COLO668 (cell line): ENCODE results near the gene KIAA1755.
"Not testable (repeated sequence)": the region's sequence is repeated elsewhere in the genome, so short reads cannot be mapped to it uniquely, and the experiment has no call there.

ENCODE experiments used
- DNase-seq: peaks from one replicate; lab custom pipeline; 2025; ENCODE audit not compliant: unreplicated experiment; lab: John Stamatoyannopoulos, UW

KIAA1755 gene

GRCh38 chr20:38267901-38268514, 7.5 kb upstream of the KIAA1755 start:
- no peak for DNase-seq

- no peak for DNase-seq
Measured at GRCh38 chr20:38267296-38267695, 6.8 kb upstream of the KIAA1755 start.

DNA sequence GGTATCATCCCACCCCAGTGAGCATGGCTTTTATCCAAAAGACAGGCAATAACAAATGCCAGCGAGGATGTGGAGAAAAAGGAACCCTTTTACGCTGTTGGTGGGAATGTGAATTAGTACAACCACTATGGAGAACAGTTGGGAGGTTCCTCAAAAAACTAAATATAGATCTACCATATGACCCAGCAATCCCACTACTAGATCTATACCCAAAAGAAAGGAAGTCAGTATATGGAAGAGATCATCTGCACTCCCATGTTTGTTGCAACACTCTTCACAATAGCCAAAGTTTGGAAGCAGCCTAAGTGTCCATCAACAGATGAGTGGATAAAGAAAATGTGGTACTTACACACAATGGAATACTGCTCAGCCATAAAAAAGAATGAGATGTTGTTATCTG, 5.9 kb upstream of the KIAA1755 start:
- DNase-seq: no peak

- no peak for DNase-seq
Measured at GRCh38 chr20:38262931-38263330, 2.4 kb upstream of the KIAA1755 start.

- no peak for DNase-seq
Measured at GRCh38 chr20:38261054-38261390, 487 bp upstream of the KIAA1755 start.

DNA sequence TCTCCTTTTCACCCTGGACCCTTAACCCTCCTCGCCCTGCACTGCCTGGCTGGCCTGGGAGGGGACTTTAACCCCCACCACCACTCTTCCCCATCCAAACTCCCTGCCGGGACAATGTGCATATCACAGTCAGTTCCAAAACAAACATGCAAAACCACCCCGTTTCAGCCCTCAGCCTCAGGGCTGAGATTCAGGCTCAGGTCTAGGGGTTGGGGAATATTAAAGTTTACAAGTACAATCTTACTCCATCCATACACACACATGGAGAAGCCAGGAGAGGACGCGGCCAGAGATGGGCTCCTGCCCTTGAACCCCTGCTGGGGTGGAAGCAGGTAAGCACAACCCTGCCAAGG, 534 bp downstream of the KIAA1755 start:
- no peak for DNase-seq

GRCh38 chr20:38258545-38259215, 1.9 kb downstream of the KIAA1755 start:
- no peak for DNase-seq

- DNase-seq: no peak
Measured at GRCh38 chr20:38256966-38257365, 3.6 kb downstream of the KIAA1755 start.

DNA sequence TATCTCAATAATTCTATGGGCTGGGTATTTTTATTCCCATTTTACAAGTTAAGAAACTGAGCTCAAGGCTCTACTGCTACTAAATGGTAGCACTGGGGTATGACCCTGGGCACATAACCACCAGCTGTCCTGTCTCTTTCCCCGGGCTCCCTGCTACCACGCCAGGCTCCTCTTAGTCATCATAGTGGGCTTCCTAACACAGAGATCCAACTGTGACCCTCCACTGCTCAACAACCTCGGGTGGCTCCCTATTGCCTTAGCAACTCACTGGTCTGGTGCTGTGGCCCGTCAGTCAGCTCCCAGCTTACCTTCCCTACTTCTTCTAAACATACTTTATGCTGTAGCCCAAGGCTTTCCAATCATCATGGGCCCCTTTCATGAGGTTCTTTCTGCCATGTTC, 4.5 kb downstream of the KIAA1755 start:
- DNase-seq: no peak

DNA sequence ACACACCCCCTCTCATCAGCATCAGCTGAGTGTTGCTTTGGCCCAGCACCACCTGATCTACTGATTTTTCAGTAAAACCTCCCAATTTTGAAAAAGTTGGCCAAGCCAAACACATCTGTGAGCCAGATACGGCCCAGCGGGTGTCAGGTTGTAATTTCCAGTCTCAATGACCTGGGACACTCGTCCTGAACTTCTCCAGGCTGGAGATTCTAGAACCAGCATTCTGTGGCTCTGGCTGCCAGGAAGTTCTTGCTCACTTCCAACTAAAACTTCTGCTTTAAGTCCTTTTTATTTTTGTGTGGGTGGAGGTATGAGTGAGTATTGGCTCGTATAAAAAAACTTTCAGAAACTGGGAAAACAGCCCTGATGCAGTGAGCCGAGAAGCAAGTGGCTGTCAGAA, 5.1 kb downstream of the KIAA1755 start:
- DNase-seq: no peak

DNA sequence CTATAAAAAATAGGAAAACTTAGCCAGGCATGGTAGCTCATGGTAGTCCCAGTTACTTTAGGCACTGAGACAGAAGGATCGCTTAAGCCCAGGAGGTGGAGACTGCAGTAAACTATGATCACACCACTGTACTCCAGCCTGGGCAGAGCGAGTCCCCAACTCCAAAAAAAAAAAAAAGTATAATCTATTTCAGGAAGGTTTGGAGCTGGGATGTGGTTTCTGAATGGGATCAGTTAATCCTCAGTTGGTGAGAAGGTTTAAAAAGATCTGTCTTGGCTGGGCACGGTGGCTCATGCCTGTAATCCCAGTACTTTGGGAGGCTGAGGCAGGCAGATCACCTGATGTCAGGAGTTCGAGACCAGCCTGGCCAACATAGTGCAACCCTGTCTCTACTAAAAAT, 5.9 kb downstream of the KIAA1755 start:
- not testable (repeated sequence) for DNase-seq

- DNase-seq: no peak
Measured at GRCh38 chr20:38253571-38253970, 7.0 kb downstream of the KIAA1755 start.

- DNase-seq: no peak
Measured at GRCh38 chr20:38252292-38253288, 7.9 kb downstream of the KIAA1755 start.

- DNase-seq: not testable (repeated sequence)
Measured at GRCh38 chr20:38251441-38251840, 9.1 kb downstream of the KIAA1755 start.

- DNase-seq: no peak
Measured at GRCh38 chr20:38250609-38251008, 9.9 kb downstream of the KIAA1755 start.

DNA sequence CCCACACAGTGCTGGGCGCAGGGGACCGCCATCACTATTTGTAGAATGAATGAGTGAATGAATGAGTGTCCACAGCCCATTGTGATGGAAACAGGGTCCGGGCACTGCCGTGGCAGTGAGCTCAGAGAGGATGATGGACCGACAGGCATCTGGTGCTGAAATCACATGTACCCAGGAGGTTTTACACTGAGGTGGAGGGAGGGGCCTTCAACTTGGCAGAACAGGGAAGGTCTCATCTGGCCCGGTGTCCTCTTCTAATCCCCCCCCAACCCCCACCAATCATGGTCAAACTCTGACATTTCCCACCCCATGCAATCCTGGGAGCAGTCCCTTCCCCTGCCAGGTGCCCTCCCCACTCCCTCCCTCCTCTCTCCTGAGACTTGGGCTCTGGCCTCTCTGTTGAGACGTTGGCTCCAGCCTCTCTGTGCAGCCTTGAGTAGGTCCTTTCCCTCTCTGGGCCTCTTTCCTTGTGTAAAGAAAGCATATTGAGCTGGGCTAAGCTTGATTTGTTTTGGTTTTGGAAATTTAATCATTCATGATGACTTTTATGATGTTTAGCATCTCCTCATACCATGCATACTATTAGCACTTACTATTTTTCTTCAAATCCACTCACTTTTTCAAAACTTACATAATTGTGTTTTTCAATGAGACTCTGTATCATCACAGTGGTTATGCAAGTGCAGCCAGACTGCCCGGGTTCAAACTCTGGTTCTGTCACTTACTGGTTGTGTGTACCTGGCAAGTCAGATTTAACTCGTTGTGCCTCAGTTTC, 10.8 kb downstream of the KIAA1755 start:
- DNase-seq: no peak

GRCh38 chr20:38248133-38248532, 12.4 kb downstream of the KIAA1755 start:
- DNase-seq: no peak

- not testable (repeated sequence) for DNase-seq
Measured at GRCh38 chr20:38247725-38248124, 12.8 kb downstream of the KIAA1755 start.

DNA sequence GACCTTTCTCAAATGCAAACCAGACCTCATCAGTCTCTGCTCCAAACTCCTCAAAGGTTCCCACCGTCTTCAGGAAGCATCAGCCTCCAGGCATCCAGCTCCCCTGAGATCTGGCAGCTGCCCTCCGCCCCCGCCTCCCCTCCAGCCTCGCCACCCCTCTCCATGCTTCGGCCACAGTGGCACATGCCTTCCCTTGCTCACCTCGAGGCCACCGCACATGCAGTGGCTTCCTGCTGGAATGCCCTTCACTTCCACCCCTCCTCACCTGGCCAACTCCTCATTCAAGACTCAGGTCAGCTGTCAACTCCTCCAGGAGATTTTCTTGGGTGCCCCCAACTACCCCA, 13.4 kb downstream of the KIAA1755 start:
- DNase-seq: no peak

DNA sequence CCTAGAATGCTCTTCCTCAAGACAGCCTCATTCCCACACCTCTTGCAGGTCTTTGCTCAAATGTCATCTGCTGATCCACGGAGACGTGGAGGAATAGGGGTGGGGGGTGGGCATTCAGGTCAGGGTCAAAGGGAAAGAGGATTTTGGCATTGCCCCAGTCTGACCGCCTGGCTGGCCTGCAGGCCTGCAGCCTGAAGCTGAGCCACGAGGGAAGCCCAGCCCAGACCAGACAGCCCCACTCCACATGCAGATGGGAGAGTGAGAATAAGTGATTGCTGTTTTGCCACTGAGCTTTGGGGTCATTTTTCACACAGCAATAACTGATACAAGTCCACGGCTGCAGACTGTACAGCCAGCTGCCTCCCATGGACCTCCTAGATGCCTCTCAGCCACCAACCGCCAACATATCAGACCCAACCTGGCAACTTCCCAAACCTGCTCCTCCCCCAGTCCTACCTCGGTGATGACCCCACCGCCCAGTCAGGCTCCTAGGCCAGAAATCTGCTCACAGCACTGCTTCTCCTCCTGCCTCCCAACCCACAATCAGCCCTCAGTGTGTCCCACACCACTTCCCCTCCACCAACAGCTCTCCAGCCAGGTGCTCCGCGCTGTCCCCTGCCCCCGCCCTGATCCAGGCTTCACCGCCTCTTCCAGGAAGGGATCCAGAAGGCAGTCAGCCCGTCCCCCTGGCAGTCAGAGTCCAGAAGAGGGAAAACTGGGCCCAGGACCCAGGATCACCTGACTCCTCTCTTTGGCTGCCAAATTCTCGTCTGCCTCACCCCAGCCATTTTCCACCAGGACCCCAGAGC, 14.0 kb downstream of the KIAA1755 start:
- DNase-seq: no peak
